Muscle layer of duodenum (tissue), 2 donors: ENCODE measurements around the gene ACOX2.
"Not testable (repeated sequence)": the region's sequence is repeated elsewhere in the genome, so short reads cannot be mapped to it uniquely, and the experiment has no call there.

ENCODE experiments used
- H3K27ac ChIP-seq: one replicate; pipeline ENCODE4 v1.7.0; 2013; ENCODE audit warnings: mild to moderate bottlenecking, low read length
- H3K27me3 ChIP-seq: one replicate; pipeline ENCODE4 v1.7.0; 2013; ENCODE audit warnings: low read depth, mild to moderate bottlenecking, control low read depth, low read length
- H3K36me3 ChIP-seq, 2 donors: one replicate each; pipeline ENCODE4 v1.7.0; 2013; ENCODE audit warnings: low read length in 2 of 2, control low read depth in 1 of 2, mild to moderate bottlenecking in 1 of 2; ENCODE audit not compliant: insufficient read depth in 2 of 2, control insufficient read depth in 1 of 2
- H3K4me1 ChIP-seq, 2 donors: one replicate each; pipeline ENCODE4 v1.7.0; 2013; ENCODE audit warnings: low read length in 2 of 2, mild to moderate bottlenecking in 2 of 2, control low read depth in 1 of 2, moderate library complexity in 1 of 2; ENCODE audit not compliant: insufficient read depth in 2 of 2, control insufficient read depth in 1 of 2
- H3K4me3 ChIP-seq, 2 donors: one replicate each; pipeline ENCODE4 v1.7.0; 2013; ENCODE audit warnings: low read length in 2 of 2, low read depth in 1 of 2, mild to moderate bottlenecking in 1 of 2
- H3K9me3 ChIP-seq, 2 donors: one replicate each; pipeline ENCODE4 v1.7.0; 2013; ENCODE audit warnings: low read length in 2 of 2, control low read depth in 1 of 2, mild to moderate bottlenecking in 1 of 2; ENCODE audit not compliant: control insufficient read depth in 1 of 2
- donor health status: healthy.

Gene ACOX2

DNA sequence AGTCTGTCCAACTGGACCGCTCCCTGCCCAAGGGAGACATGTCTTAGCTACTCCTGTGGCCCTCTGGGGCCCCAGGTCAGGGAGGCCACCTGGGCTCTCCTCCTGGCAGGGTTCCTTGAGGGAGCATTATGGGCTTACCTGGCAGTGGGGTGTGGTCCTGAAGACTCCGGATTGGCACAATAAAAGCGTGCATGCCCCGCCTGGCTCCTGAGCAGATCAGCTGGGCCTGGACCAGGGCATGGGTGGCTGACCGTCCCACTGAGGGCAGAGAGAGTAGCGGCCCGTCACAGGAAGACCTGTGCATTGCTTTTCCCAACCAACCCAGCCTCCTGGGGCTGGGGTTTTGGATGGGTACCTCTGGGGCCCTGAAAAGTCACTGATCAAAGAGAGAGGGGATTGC lies 5.4 kb downstream of the ACOX2 start:
- Histone ChIP-seq H3K4me3 (no peak overlapping the region), H3K9me3 (no peaks in the 10 kb centered on the region), H3K4me1 (peaks cover 7 to 25% of the 10 kb centered on the region in 2 donors), H3K27me3 (no peaks in the 10 kb centered on the region), H3K27ac (no peak overlapping the region), H3K36me3 (peaks cover 26 to 56% of the 10 kb centered on the region in 2 donors)

GRCh38 chr3:58530354-58530865 lies 6.6 kb downstream of the ACOX2 start:
- Histone ChIP-seq H3K4me3 (no peak overlapping the region), H3K27me3 (no peaks in the 10 kb centered on the region), H3K4me1 (peaks cover 7 to 14% of the 10 kb centered on the region in 2 donors), H3K27ac (no peak overlapping the region), H3K36me3 (peaks cover 33 to 67% of the 10 kb centered on the region in 2 donors), H3K9me3 (no peaks in the 10 kb centered on the region)

DNA sequence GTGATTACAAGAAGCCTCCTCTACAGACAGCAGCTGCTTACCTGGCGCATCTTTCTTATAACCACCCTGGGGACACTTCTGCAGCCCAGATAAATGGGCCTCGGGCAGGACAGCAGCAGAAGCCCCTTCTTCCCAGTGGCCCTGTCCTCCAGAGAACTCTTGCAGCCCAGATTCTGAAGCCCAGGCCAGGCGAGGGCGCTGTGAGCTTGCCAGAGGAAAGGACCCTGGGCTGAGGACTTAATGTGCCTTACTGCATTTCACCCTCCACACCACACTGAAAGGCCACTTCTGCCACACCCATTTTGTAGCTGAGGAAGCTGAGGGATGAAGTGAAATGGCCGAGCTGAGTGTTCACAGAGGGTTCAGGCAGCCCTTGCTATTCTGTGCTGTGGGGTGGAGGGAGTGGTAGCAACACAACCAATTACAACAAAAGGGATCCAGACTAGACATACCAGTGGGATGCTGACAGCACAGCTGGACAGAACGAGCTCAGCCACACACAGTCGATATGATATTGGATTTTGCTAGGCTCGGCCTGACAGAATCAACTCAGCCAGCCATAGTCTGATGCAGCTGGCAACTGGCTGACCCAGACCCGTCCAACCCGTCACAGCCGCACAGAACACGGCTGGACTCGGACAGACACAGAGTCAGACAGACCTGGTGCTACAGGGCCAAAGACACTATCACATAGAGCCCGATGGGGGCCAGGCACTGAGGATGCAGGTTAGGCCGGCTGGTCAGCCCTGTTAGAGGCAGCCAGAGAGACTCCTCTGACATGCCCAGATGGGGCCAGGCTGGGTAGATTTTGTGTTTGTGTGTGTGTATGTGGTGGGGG lies 7.3 kb downstream of the ACOX2 start:
- Histone ChIP-seq H3K4me1 (peaks cover 7 to 12% of the 10 kb centered on the region in 2 donors), H3K27ac (no peak overlapping the region), H3K9me3 (no peaks in the 10 kb centered on the region), H3K27me3 (no peaks in the 10 kb centered on the region), H3K4me3 (no peak overlapping the region), H3K36me3 (peaks cover 33 to 72% of the 10 kb centered on the region in 2 donors)

GRCh38 chr3:58528629-58529028 lies 8.4 kb downstream of the ACOX2 start:
- Histone ChIP-seq H3K27me3 (no peaks in the 10 kb centered on the region), H3K4me1 (peaks cover 7 to 12% of the 10 kb centered on the region in 2 donors), H3K9me3 (no peaks in the 10 kb centered on the region), H3K4me3 (no peak overlapping the region), H3K27ac (no peak overlapping the region), H3K36me3 (peaks cover 39 to 73% of the 10 kb centered on the region in 2 donors)

DNA sequence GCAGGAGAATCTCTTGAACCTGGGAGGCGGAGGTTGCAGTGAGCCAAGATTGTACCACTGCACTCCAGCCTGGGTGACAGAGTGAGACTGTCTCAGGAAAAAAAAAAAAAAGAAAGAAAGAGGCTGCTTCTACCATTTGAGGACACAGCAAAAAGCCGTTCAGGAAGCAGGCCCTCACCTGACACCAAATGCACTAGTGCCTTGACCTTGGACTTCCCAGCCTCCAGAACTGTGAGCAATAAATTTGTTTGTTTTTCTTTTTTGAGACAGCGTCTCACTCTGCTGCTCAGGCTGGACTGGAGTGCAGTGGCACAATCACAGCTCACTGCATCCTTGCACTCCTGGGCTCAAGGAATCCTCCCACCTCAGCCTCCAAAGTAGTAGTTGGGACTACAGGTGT lies 9.6 kb downstream of the ACOX2 start:
- not testable (repeated sequence) for H3K4me1 ChIP-seq, H3K27me3 ChIP-seq, H3K27ac ChIP-seq, H3K9me3 ChIP-seq, H3K4me3 ChIP-seq
- H3K36me3 ChIP-seq = peaks cover 42 to 77% of the 10 kb centered on the region in 2 donors

GRCh38 chr3:58526515-58526957 lies 10.5 kb downstream of the ACOX2 start:
- Histone ChIP-seq H3K4me1 (peaks cover 0 to 4% of the 10 kb centered on the region in 2 donors), H3K4me3 (no peak overlapping the region), H3K27me3 (no peaks in the 10 kb centered on the region), H3K36me3 (peaks cover 49 to 83% of the 10 kb centered on the region in 2 donors), H3K9me3 (no peaks in the 10 kb centered on the region), H3K27ac (no peak overlapping the region)

DNA sequence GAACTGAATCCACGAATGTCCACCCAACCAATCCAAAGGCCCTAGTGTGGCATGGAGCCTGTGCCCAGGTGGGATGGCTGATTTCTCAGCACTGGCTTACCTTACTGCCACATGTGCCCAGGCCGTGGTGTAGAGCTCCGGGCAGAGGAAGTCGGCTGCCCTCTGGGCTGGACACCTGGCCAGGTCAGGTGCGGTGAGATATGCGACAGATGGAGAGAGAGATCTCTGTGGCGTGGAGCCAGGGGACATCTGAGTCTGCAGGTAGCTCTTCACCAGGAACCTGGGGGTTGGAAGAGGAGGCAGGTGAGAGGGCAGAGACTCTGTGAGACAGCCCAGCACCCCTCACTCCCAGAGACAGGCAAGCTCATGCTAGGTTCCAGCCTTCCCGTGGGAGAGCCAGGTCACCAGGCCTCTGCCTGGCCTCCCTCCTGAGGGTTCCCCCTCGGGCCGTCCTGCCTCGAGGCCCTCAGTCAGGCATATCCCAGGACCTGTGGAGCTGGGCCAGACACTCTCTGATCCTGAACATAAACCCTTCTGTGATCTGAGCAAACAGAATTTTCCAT lies 12.6 kb downstream of the ACOX2 start:
- Histone ChIP-seq H3K27me3 (no peaks in the 10 kb centered on the region), H3K4me1 (peaks cover 0 to 4% of the 10 kb centered on the region in 2 donors), H3K27ac (no peak overlapping the region), H3K4me3 (no peak overlapping the region), H3K36me3 (peaks cover 51 to 81% of the 10 kb centered on the region in 2 donors), H3K9me3 (no peaks in the 10 kb centered on the region)

DNA sequence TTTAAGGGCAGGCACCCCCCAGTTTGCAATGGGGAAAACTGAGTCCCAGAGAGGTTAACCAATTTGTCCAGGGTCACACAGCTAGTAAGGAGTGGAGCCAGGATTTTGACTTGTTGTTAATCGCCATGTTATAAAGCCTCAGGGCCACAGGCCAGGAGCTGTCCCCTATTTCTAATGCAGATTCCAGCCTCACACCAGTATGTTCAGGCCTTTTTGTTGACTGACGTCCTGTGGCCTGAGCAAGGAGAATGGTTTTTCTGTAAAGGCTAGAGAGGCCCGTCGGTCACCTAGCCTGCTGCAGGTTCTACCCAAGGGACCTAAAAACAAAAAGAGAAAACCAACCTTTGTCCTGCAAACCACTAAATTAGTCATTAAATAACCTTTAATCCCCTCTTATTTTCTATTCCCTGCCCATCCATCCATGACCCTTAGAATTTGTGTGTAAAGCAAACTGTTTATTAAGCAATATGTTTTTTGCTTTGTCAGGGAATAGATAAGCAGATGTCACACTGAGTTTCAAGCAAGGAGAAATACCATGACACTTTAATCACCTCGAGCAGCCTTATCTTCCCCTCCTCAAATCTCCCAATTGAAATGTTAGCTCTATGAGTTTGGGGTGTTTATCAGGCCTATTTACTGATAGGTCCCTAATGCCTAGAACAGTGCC lies 14.1 kb downstream of the ACOX2 start:
- H3K27me3 ChIP-seq = no peaks in the 10 kb centered on the region
- no peak overlapping the region for H3K27ac ChIP-seq
- no peak overlapping the region for H3K4me3 ChIP-seq
- peaks cover 51 to 81% of the 10 kb centered on the region in 2 donors for H3K36me3 ChIP-seq
- no peaks in the 10 kb centered on the region for H3K9me3 ChIP-seq
- H3K4me1 ChIP-seq = no peaks in the 10 kb centered on the region

DNA sequence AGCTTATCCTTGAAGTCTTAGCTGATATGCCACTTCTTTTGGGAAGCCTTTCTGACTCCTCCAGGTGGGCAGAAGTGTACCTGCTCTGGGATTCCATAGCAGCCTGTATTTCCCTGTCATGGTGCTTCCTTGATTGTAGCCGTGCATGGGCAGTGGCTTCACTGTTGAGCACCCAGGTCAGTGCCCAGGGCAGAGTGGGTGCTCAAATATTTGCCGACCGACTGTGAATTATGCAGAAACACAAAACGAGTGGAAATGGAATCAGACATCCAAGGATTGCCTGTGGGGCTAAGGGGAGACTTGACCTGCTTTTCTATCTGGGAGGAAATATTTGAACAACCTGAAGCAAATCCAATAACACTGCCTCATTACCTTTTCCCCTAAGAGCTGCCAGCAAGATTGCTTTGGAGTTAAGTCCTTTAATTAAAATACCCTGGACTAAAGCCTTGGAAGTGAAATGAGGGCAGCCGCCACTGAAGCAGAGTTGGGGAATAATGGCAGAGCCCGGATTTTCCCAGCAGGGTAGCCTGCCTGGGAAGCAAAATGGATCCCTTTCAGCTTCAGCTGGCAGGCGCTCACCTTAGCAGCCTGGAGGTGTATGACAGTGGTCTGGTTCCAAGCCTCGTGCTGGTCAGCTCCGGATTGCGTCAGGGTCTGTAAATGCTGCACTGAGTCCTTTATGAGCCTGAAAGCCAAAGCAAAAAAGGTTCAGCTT lies 14.9 kb downstream of the ACOX2 start:
- Histone ChIP-seq H3K9me3 (no peaks in the 10 kb centered on the region), H3K27ac (no peak overlapping the region), H3K4me3 (no peak overlapping the region), H3K4me1 (no peaks in the 10 kb centered on the region), H3K36me3 (peaks cover 51 to 82% of the 10 kb centered on the region in 2 donors), H3K27me3 (no peaks in the 10 kb centered on the region)

DNA sequence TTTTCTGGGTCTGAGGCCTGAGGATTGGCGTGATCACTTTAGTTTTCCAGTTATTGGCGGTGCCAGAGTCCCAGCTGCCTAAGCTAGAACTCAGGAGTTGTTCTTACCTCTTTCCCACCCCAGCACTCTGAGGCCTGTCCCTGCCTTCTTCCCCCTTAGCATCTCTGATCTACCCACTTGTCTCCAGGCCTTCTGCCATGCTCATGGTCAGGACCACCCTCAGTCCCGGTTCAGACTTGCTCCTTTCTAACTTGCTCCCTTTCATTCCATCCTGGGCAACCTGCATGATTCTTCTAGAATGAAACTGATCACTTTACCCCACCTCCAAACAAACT lies 15.7 kb downstream of the ACOX2 start:
- Histone ChIP-seq H3K27me3 (no peaks in the 10 kb centered on the region), H3K36me3 (peaks cover 50 to 82% of the 10 kb centered on the region in 2 donors), H3K9me3 (no peaks in the 10 kb centered on the region), H3K4me1 (no peaks in the 10 kb centered on the region), H3K4me3 (no peak overlapping the region), H3K27ac (no peak overlapping the region)
